GM10266 (cell line): ENCODE results near the gene ALLC.
A peak's percentile ranks its signal among the peaks of the same experiment; 100 is the strongest.

Experiments used
- DNase-seq: peaks from one replicate; pipeline ENCODE4 v3.0.0; 2012; ENCODE audit errors: extremely low spot score
- CTCF ChIP-seq: IDR thresholded peaks from 2 replicates; pipeline ENCODE4 v1.5.1; 2012; ENCODE audit warnings: mild to moderate bottlenecking, low read depth; ENCODE audit not compliant: control insufficient read depth, insufficient read depth; ENCODE audit errors: missing control alignments

Gene ALLC

GRCh38 chr2:3622967-3623366 lies 35.0 kb upstream of the ALLC start:
- DNase-seq: no peak
- no peak for TF ChIP-seq CTCF

DNA sequence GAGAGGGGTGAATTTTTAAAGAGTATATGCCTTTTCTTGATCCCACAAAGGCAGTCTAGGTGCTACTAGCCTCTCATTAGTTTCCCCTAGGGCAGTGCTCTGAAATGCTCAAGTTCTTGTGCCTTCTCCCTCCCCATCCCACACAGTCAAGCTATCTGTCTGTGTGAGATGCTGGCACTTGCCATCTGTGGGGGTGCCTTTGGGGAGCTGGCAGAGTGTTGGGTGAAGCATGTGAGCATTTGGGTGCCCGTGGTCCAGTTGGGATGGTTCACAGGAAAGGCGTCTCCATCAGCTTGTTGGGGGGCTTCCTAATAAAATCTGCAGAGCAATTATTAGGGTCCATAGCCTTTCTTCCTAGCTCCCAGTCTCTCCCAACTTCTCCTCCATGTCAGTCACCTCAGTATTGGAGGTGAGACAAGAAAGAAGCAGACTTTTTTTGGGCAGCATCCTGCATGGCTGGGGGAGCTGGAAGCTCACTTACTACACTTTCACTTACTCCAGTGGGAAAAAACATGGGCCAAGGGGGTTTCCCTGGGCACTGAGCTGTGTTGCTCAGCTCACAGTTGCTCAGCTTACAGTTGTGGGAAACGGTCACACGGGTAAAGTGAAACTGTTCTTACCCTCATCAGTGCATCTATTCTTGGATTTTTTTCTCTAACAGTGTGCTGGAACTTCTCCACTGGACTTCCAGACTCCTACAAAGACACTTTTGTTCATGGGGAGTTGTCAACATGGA lies 33.8 kb upstream of the ALLC start:
- DNase-seq: peak; percentile 62
- TF ChIP-seq CTCF: no peak

- no peak for TF ChIP-seq CTCF
- DNase-seq: no peak
Measured at GRCh38 chr2:3625186-3625585, 32.8 kb upstream of the ALLC start.

DNA sequence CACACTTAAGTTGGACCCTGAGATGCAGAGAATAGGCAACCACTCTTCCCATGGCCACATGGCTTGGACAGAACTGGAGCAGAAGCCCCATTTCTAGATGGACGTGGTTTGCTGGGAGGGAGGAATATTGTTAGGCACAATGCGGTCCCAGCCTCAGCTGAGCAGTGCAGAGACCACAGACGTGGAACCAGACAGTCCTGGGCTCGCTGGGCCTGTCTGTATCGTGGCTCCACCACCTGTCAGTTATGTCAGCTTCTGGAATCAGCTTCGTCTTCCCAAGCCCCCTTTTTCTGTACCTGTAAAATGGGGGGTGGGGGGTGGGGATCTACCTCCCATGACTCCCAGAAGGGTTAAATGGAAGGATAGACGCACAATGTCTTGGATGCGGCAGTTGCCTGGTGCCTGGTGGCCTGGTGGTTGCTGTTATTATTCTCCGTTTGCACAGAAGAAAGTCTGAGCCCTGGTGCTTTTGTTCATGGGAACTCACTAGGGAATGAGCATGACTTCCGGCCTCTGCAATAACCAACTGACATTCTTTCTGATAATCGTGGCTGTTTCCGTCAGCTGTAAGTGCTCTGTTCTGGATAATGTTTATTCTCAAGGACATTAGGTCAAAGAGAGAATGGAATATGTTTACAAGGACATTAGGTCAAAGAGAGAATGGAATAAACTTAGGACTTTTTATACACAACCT lies 31.7 kb upstream of the ALLC start:
- no peak for TF ChIP-seq CTCF
- DNase-seq: no peak

DNA sequence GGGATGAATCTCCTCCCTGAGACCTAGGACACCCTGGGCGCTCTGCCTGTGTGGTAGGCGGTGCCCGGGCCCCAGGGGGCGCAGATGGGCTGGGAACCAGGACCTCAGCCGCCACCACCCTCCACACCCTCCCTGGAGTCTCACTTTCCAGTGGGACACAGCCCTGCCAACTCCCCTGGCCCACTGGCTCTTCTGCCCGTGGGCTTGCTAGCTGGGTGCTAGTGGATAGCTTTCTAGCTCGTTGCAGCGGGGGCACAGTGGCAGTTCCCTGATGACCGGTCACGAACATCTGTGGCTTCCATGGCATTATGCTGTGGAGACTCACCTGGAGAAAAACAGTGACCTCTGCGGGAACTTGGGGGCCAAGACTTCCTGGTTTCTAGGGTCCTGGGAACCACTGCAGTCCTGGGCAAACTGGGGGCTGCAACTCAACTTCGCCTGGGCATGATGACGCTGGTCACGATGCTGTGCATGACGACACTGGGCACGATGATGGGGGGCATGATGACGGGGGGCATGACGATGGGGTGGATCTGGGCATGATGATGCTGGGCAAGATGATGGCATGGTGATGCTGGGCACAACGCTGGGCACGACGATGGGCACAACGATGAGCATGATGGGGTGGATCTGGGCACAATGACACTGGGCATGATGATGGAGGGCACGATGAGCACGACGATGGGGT lies 31.0 kb upstream of the ALLC start:
- no peak for DNase-seq
- no peak for TF ChIP-seq CTCF

GRCh38 chr2:3627500-3628100 lies 30.4 kb upstream of the ALLC start:
- TF ChIP-seq CTCF: no peak

More at GRCh38 chr2:3627500-3628100, 30.4 kb upstream of the ALLC start:
- DNase-seq: no peak
